HG02852 (cell line): Measurements from ENCODE around the gene FSD1.
"Not testable (repeated sequence)": the region's sequence is repeated elsewhere in the genome, so short reads cannot be mapped to it uniquely, and the experiment has no call there.

Experiments used
- ATAC-seq: cut with Tn5 transposase; IDR thresholded peaks from one replicate; pipeline ENCODE4 v1.9.1; 2021; ENCODE audit warnings: mild to moderate bottlenecking, moderate library complexity; ENCODE audit not compliant: unreplicated experiment

FSD1 gene

DNA sequence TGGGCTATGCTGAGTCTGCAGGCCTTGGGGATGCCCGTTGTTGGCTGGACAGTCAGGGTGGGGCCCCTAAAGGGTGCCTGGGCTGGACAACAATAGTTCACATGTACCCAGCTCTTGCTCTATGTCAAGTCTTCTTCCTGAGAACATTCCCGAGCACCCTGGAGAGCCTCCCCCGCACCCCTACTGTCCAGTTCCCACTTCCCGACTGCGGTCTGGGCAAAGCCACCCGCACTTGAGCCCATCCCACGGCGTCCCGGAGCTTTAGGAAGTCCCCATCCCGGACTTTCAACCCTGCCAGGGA is 37.9 kb downstream of the FSD1 start:
- no peak for ATAC-seq

DNA sequence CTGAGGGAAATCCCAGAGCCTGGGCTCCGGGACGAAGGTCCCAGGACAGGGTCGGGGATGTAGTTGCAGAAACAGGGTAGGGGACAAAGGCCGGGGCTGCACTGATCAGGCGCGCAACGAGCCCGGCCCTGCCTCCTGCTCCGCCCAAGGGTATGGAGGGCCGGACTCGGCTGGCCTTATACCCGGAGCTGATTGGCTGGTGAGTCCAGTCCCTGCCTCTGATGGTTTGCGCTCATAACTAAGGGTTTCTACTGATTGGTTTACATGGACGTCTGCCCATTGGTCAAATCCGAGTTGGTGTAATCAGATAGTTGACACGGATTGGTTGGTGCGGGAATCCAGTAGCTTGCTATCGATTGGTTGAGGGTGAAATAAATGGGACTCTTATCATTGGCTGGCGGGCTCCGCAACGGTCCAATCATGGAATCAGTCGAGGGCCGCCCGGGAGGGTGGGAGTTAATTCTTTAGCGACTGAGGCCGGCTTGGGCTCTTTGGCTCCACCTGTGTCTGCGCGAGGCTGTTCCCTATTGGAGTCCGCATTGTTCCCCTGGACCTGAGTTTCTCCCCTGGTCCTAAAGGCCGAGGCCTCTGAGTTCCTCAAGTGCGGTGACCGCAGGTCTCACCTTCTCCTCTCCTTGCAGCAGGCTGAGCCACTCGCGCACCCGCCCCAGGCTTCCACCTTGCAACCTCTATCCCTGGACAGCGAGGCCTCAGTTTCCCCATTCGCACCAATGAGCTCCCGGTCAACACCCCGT is 38.4 kb downstream of the FSD1 start:
- peak; percentile 80 for ATAC-seq

DNA sequence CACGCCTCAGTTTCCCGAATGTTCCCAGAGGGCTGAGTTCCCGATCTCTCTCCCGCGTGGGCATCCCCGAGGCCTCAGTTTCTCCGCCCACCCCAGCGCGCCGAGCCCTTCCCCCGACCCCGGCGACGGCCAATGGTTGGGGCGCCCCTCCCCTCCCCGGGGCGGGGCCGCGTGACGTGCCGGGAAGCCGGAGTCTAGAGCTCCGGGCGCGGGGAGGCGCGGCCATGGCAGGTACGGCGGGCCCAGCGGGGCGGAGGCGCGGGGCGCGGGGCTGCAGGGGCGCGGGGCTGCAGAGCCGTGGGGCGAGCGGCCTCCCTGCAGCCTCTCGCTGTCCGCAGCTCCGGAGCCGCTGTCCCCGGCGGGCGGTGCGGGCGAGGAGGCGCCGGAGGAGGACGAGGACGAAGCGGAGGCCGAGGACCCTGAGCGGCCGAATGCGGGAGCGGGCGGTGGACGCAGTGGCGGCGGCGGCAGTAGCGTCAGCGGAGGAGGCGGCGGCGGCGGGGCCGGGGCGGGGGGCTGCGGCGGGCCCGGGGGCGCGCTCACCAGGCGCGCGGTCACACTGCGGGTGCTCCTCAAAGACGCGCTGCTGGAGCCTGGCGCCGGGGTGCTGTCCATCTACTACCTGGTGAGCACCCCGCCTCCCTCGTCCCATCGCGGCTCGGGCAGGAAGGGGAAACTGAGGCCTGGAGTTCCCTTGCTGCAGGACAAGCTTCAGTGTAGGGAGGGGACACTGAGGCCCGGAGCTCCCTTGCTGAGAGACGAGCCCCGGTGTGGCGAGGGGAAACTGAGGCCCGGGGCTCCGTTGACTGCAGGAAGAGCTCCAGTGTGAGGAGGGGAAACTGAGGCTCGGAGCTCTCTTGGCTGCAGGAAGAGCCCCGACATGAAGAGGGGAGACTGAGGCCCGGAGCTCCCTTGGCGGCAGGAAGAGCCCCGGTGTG is 39.2 kb downstream of the FSD1 start, which contains the start of gene MPND:
TSS of gene MPND (plus strand) at position 193 of the 938 bp plus-strand sequence. CDS start at position 225, 32 bp downstream.
- ATAC-seq, result peak; percentile 56

DNA sequence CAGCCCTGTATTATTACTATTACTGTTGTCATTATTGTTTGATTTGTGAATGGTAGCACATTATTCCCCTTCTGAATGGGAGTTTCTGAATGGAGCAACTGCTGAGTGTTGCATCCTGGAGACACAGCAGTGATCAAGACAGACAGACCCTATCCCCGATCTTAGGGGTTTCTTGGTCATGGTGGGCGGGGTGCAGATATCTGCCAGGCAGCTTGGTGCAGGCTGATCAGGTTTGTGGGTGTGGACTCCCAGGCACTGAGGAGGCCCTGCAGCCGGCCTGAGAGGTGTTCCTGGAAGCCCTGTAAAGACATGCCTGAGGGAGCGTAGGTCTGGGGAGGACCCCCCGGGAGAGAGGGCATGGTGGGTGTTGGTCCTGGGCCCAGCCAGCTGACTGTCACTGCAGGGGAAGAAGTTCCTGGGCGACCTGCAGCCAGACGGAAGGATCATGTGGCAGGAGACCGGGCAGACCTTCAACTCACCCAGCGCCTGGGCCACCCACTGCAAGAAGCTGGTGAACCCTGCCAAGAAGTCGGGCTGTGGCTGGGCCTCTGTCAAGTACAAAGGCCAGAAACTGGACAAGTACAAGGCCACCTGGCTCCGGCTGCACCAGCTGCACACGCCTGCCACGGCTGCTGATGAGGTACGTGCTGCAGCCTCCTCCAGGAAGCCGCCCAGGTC is 41.1 kb downstream of the FSD1 start:
- no peak for ATAC-seq

DNA sequence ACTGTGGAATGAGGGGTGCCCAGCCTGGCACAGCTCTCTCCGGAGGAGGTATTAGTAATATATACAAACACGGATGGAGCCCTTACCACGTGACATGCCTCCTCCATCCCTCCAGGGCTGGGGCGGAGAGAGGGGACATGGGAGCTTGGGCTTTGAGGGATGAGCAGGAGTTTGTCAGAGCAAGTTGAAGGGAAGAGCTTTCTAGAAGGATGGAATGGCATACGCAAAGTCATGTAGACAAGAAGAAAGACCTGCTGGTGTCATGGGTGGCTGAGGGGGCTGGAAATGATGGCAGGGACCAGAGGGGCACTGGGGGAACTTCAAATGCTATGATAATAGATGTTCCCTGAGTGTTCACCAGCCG is 41.6 kb downstream of the FSD1 start:
- ATAC-seq, result no peak

DNA sequence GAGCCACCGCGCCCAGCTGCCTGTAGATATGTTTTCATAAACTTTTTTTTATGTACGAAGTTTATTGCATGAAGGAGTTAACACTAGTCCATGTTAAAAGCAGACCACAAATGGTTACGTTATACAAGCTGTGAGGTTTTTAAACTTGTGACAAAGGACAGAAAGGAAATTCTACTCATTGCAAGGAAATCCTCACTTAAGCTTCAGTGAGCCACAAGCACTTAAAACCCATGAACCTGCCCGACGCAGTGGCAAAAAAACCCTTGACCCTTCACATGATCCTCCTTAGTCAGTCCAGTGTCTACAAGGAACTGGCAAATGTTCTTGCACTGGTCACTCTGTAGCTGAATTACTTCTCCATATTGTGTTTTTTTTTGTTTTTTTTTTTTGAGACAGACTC is 43.1 kb downstream of the FSD1 start:
- ATAC-seq, result no peak

DNA sequence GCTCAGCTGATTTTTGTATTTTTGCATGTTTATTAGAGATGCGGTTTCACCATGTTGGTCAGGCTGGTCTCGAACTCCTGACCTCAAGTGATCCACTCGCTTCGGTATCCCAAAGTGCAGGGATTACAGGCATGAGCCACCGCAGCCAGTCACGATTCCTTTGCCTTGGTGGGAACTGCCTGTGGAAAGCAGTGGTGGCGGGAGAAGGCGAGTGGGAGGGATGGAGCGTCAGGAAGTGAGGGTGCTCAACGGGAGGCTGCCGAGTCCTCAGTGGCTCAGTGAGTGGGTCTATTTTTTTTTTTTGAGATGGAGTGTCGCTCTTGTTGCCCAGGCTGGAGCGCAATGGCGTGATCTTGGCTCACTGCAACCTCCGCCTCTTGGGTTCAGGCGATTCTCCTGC is 44.8 kb downstream of the FSD1 start:
- not testable (repeated sequence) for ATAC-seq

DNA sequence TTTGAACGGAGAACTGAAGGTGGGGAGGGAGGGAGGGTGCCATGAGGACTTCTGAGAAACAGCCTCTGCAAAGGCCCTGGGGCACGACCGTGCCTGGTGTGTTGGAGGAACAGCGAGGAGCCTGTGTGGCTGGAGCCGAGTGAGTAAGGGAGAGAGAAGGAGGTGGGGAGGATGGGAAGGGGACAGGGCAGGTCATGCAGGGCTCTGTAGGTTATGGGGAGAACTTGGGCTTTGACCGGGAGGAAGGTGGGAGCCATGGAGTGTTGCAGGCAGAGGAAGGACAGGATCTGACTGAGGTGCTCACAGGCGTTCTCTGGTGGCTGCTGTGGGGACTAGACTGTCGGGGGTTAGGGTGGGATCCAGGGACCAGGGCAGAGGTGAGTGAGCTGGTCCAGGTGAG is 45.7 kb downstream of the FSD1 start:
- ATAC-seq, result no peak

DNA sequence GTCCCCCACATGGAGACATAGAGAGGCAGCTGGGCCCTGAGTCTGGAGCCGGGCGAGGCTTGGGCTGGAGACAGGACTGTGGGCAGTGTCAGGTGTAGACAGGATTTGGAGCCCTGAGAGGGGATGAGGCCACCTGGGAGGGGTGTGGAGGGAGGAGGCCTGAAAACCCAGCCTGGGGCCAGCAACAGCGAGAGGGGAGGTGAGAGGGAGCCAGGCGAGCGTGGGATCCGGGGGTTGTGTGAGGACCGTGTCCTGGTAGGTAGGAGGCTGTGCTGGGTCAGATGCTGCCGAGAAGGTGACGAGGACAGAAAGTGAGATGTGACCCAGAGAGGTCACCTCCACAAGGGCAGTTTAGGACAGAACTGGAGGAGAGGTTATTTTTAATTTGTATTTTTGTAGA is 46.3 kb downstream of the FSD1 start:
- no peak for ATAC-seq

DNA sequence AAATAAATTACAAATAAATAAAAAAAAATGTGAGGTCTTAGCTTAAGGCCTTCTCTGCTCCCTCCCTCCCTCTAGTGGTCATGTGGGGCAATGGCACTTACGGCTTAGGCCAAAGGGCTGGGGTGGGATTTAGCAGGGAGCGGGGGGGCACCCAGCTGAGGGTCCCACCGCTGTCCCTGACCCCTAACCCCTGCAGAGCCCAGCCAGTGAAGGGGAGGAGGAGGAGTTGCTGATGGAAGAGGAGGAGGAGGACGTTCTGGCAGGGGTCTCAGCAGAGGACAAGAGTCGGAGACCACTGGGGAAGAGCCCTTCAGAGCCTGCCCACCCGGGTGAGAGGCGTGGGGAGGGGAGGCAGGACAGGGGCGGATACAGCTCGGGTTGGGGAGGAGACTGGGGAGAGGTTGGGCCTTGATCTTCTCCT is 48.3 kb downstream of the FSD1 start:
- no peak for ATAC-seq

DNA sequence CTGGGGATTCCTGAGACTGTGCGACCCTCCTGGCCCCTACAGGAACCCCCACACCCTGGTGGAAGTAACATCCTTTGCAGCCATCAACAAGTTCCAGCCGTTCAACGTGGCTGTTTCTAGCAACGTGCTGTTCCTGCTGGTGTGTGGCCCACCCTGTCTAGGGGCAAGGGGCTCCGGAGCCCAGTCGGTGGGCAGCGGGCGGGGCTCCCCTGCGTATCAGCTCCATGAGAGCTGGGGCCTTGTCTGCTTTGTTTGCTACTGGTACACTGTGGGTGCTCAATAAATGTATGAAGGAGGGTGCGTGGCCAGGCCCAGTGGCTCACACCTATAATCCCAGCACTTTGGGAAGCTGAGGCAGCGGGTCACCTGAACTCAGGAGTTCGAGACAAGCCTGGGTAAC is 49.9 kb downstream of the FSD1 start:
- ATAC-seq, result no peak

DNA sequence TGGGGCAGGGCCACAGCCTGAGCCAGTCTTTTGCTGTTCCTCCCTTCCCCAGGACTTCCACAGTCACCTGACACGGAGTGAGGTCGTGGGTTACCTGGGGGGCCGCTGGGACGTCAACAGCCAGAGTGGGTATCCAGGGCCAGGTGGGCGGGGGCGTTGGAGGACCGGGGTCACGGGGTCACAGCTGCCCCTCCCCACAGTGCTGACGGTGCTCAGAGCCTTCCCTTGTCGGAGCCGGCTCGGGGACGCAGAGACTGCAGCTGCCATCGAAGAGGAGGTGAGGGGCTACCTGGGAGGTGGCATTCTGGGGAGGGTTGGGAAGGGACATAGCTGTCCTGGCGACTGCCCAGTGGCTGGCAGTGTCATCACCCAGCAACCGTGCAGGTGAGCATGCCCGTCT is 50.5 kb downstream of the FSD1 start:
- ATAC-seq, result no peak

DNA sequence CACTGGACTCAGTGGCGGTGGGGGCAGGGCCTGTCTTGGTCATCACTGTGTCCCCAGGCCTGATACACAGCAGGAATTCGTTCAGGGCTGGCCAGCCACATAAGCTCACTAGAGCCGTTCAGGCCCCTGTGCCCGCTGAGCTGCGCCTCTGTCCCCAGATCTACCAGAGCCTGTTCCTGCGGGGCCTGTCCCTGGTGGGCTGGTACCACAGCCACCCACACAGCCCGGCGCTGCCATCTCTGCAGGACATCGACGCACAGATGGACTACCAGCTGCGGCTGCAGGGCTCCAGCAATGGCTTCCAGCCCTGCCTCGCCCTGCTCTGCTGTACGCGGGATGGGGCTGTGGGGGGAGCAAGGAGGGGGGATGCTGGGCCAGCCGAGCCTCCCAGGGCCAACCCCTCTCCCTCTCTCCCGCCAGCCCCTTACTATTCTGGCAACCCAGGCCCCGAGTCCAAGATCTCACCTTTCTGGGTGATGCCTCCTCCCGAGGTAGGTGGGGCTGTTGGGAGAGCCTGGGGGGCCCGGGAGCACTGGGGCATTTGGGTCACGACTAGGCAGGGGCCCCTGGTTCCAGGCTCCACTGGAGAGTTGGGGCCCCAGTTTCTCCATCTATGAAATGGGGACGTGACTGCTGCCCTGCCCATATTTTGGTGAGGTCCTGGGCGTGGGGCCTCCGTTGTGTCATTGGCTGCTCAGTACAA is 52.8 kb downstream of the FSD1 start:
- ATAC-seq, result no peak

DNA sequence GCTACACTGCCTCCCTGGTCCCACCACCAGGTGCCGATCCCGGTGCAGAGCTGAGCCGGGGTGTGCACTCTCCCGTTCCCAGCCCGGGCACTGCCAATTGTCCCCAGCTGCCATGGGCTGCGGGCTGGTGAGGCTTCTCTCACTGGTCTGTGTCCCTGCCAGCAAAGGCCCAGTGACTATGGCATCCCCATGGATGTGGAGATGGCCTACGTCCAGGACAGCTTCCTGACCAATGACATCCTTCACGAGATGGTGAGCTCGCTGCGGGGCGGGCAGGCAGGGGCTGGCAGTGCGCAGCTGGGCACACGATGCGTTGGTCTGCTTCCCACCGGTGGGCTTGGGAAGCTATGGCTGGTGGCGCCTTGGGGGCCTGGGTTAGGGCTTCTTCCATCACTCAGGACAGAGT is 53.5 kb downstream of the FSD1 start:
- no peak for ATAC-seq

DNA sequence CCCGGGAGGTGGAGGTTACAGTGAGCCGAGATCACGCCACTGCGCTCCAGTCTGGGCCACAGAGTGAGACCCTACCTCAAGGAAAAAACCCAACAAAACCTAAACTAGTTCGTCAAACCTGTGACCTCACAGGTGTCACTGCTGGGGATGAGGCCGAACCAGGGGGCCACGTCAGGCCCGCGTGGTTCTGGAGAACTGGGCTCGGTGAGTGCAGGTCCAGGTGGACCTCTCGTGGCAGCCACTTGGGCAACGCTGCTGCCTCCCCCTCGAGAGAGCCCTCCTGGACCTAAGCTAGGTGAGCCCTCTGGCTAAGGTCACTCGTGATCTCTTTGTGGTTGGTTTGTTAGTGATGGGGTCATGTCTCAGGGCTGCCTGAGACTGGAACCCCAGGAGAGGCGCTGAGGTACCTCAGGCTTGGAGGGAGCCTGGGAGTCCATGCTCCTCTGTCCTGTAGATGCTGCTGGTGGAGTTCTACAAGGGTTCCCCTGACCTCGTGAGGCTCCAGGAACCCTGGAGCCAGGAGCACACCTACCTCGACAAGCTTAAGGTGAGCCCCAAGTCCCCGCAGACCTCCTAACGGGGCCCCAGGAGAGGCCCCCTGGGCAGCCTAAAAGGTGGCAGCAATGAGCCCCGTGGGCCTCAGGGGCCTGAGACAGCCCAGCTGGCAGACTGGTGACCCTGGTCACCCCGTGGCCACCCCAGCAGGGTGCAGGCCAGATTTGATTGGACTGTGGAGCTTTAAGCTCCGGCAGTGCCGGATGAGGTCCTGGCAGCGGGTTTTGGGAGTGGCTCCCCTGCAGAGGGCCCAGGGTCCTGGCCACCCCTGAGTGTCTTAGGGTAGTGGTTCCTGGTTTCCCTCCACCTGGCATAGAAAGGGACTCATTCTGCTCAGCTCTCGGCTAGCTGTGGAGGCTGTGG is 54.6 kb downstream of the FSD1 start:
- ATAC-seq, result no peak

DNA sequence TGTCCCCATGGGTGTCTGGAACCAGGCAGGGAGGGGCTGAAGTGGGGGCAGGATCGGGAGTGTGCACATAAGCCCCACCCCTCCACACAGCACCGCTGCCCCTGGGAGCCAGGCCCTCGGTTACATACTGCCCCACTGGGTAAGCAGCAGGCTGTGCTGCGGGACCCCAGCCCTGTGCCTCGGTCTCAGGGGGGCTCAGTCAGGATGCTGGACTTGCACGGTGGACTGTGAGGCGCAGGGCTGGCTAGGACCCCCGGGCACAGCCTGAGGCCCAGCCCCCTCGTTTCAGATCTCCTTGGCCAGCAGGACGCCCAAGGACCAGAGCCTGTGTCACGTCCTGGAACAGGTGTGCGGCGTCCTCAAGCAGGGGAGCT is 55.2 kb downstream of the FSD1 start:
- ATAC-seq, result no peak

DNA sequence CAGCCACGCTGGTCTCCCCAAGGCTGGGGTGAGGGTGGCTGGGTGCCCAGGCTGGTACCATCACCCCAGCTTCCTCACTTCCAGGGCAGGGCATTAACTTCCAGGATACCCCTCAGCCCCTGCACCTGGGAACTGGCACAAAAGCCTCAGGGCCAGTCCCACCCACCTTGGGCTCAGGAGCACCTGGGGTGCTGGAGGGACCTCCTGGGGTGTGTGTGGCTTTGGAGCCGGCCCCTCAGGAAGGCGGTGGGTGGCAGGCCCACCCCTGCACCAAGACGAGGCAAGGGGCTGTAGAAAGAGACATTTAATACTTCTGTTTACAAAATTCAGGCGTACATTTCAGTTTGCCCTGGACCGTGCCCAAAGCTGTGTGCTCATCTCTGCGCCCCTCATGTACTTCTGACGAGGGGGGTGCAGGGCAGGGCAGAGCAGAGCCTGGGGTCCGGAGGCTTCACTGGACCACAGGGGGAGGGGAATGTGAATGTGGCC is 55.7 kb downstream of the FSD1 start:
- no peak for ATAC-seq

DNA sequence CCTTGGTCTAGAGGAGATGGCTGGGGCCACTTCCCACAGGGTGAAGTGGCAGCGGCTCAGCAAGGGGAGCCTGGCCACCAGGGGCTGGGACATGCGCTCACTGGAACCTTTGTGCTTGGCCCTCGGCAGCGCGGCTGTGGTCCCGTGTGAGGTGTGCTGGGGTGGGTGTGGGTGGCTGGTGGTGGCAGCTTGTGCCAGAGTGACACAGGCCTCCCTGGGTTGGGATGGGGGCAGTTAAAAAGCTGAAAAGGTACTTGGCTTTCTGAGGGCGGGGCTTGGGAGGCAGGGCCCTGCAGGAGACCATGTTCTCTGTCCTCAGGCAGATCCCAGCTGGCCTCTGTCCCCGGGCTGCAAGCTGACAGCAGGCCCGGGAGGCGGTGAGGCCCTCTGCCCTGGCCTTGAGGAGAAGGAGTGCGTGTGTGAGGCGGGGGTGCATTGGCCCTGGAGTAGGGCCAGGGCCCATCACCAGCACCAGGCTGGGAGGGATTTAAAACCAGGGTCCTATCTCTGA is 56.3 kb downstream of the FSD1 start:
- no peak for ATAC-seq

DNA sequence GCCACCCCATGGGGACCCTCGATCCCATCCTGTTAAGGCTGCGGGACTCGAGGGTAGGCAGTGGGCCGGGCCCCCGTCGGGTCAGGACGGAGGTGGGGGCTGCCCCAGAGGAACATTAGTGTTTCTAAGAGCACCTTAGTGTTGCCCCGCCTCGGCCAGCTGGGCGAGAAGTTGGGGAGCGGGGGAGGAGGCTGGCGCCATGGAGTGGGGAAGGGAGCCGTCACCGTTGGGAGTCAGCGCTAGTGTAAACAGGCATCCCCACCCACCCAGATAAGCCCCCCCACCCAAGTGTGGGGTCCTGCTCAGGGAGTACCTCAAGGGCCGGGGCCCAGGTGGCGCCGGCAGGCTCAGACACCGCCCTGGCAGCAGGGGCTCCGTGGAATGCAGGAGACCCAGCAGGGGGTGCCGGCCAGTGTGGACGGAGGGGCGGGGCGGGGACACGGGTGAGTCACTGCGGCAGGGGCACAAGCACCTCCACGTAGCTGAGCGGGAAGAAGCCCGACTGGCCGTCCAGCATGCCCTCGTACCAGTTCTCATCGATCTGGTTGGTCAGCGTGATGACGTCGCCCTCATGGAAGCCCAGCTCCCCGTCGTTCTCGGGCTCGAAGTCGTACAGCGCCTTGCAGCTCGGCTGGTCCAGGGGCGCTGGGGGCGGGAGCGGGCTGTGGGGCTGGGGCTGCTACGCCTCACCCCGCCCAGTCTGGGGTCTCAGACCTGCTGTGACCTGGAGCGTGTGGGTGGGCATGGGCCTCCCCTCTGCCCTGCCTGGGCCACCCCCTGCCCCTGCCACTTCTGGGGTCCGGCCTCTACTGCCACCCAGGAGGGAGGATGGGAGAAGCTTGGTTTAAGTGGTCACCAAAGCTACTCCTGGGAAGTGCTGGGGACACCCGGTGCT is 57.0 kb downstream of the FSD1 start:
- ATAC-seq, result no peak
